Muscle of leg (tissue), 11 donors: ENCODE results near the gene ROS1. TPM values are rescaled to one million over a fixed set of nuclear protein-coding genes. Genes with fewer than 3 reads are reported as not detected.

Experiments used
- DNase-seq: peaks from one replicate; pipeline ENCODE4 v3.0.0; 2013
- H3K27ac ChIP-seq: one replicate; pipeline ENCODE4 v1.5.1; 2013; ENCODE audit warnings: mild to moderate bottlenecking, low read length, control low read depth
- H3K27me3 ChIP-seq: one replicate; pipeline ENCODE4 v1.6.1; 2013; ENCODE audit warnings: low read length; ENCODE audit not compliant: control insufficient read depth, insufficient read depth
- H3K36me3 ChIP-seq: one replicate; pipeline ENCODE4 v1.6.1; 2013; ENCODE audit warnings: low read length; ENCODE audit not compliant: control insufficient read depth, insufficient read depth
- H3K4me1 ChIP-seq: one replicate; pipeline ENCODE4 v1.6.1; 2013; ENCODE audit warnings: low read length; ENCODE audit not compliant: control insufficient read depth, insufficient read depth
- H3K4me3 ChIP-seq: one replicate; pipeline ENCODE4 v1.5.1; 2013; ENCODE audit warnings: low read length, control low read depth
- H3K9me3 ChIP-seq: replicated peaks from 2 replicates; pipeline ENCODE4 v1.6.1; 2013; ENCODE audit warnings: low read depth, low read length; ENCODE audit not compliant: control insufficient read depth
- WGBS: methylation state at CpG from one replicate; pipeline ENCODE4 v1.1.5; 2013; ENCODE audit warnings: missing lambda C conversion rate; ENCODE audit not compliant: insufficient coverage; 5-methylcytosine and 5-hydroxymethylcytosine counted together
- polyA plus RNA-seq, 8 donors: library from polyadenylated mRNA; unstranded; fragments of 120-200 nt; gene quantifications; one replicate each; pipeline versions ENCODE4 v1.2.1 to v1.2.3, GENCODE V29; 2013; ENCODE audit warnings: inconsistent platforms in 1 of 8, low replicate concordance in 1 of 8; ENCODE audit not compliant: insufficient read length in 8 of 8, insufficient read depth in 1 of 8
- total RNA-seq: library from RNA; stranded (reverse); fragments of 120-200 nt; gene quantifications from one replicate; pipeline ENCODE4 v1.2.4, GENCODE V29; 2013

Gene ROS1
- total and polyA plus RNA-seq, 9 donors, result 0.04 to 0.50 (median 0.16) TPM

- Histone ChIP-seq H3K9me3 (no peaks in the 10 kb centered on the region), H3K27me3 (peaks cover 56% of the 10 kb centered on the region), H3K36me3 (peaks cover 16% of the 10 kb centered on the region), H3K4me3 (peak overlapping the region; percentile 78), H3K4me1 (peaks cover 33% of the 10 kb centered on the region), H3K27ac (peak overlapping the region; percentile 74)
- no peak for DNase-seq
- 0% methylated on average over 1 of the region's 8 CpGs for WGBS
Measured at GRCh38 chr6:117269638-117270054, 156.1 kb downstream of the ROS1 start.

GRCh38 chr6:117268924-117269323, 156.8 kb downstream of the ROS1 start:
- Histone ChIP-seq H3K4me3 (peak overlapping the region; percentile 78), H3K27me3 (peaks cover 63% of the 10 kb centered on the region), H3K27ac (peak overlapping the region; percentile 74), H3K4me1 (peaks cover 38% of the 10 kb centered on the region), H3K9me3 (no peaks in the 10 kb centered on the region), H3K36me3 (peaks cover 16% of the 10 kb centered on the region)
- no CpG with 5 or more reads among the region's 1 CpG for WGBS
- DNase-seq, result no peak

DNA sequence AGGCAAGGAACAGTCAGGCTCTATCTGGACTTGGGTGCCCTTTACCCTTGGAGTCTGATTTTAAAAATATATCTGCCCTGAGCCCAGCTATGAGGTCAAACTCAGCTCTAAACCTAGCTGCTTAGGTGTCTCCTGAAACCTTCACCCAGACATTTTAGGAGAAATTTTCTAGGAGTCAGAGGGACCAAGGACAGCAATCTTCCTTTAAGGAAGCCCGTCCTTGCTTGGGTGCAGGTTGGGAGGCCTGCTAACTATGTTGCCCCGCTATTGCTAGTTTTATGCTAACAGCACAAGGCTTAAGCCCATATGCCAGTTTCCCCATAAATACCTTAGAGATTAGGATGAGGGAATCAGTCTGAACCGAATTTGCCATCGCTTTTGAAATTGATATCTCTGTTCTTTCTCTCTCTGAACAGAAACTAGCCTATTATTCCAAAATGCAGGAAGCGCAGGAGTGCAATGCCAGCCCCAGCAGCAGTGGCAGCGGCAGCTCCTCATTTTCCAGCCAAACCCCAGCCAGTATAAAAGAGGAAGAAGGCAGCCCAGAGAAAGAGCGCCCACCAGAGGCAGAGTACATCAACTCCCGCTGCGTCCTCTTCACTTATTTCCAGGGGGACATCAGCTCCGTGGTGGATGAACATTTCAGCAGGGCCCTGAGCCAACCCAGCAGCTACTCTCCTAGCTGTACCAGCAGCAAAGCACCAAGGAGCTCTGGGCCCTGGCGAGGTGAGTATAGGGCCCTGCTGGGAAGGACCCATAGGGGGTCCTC, 157.8 kb downstream of the ROS1 start:
- peak; percentile 66 for DNase-seq
- H3K36me3 ChIP-seq, result peaks cover 16% of the 10 kb centered on the region
- H3K4me1 ChIP-seq, result peaks cover 34% of the 10 kb centered on the region
- peak overlapping the region; percentile 90 for H3K27ac ChIP-seq
- H3K4me3 ChIP-seq, result peak overlapping the region; percentile 78
- 6% methylated on average over 4 of the region's 11 CpGs for WGBS
- H3K9me3 ChIP-seq, result no peaks in the 10 kb centered on the region
- peaks cover 71% of the 10 kb centered on the region for H3K27me3 ChIP-seq

DNA sequence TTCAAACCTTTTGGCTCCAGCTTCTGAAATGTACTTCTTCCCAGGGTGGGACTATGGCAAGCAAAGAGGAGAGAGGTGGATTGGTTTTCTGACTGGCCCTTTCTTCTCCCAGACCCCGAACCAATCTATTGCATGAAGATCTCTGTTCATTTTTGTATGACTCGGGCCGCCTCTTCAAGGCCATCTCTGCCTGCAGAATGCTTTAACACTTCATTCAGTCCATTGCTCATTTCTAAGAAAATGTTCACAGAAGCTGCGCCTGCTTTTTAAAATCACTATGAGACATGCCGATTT, 158.7 kb downstream of the ROS1 start:
- no peak for DNase-seq
- Histone ChIP-seq H3K36me3 (peaks cover 12% of the 10 kb centered on the region), H3K4me1 (peaks cover 28% of the 10 kb centered on the region), H3K4me3 (peak overlapping the region; percentile 78), H3K9me3 (no peaks in the 10 kb centered on the region), H3K27me3 (peaks cover 66% of the 10 kb centered on the region), H3K27ac (peak overlapping the region; percentile 90)
- 21% methylated on average over 3 of the region's 5 CpGs for WGBS

GRCh38 chr6:117266257-117267053, 159.3 kb downstream of the ROS1 start:
- Histone ChIP-seq H3K9me3 (no peaks in the 10 kb centered on the region), H3K4me3 (peak overlapping the region; percentile 78), H3K36me3 (peaks cover 11% of the 10 kb centered on the region), H3K27me3 (peaks cover 66% of the 10 kb centered on the region), H3K27ac (peak overlapping the region; percentile 90), H3K4me1 (peaks cover 28% of the 10 kb centered on the region)
- 0% methylated on average over 1 of the region's 16 CpGs for WGBS
- no peak for DNase-seq

DNA sequence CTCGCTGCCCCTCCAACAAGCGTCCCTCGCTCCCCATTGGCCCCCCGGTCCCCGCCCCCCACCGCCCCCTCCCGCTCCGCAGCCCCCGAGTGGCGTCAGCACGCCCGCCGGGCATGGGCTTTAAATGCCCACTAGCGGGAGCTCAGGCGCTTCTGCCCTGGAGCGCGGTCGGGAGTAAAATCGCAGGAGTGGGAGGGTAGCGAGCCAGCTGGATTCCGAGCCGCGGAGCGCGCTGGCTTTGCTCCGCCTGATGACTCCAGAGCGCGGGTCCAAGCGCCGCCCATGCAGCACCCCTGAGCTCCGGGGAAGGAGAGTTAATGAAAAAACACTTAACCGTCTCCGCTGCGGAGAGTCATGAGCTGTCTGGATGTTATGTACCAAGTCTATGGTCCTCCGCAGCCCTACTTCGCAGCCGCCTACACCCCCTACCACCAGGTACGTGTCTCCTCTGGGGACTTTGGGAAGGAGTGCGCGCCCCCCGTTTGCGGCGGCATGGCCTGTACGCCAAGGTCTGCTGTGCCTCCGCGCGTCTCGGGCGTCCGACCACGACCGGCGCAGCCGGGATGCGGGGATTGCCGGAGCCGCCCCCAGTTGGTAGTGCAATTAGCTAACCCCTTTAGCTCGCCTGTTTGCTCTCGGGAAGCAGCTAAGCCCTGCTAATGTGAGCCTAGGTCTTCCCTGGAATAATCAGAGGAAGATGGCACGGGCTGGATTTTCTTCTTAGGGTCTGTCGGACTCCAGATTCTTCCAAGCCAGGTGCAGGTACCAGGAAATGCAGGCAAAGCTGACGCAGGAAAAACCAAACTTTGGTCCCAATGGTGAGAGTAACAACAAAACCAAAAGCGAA, 160.1 kb downstream of the ROS1 start, which contains the start of gene VGLL2:
TSS of gene VGLL2 (plus strand) at position 149 of the 847 bp plus-strand sequence. CDS start at position 355, 206 bp downstream.
- H3K9me3 ChIP-seq, result no peaks in the 10 kb centered on the region
- DNase-seq, result peak; percentile 88
- H3K27ac ChIP-seq, result peak within 1 kb of the TSS; percentile 90
- 0% methylated on average over 48 of the region's 63 CpGs for WGBS
- peaks cover 10% of the 10 kb centered on the region for H3K36me3 ChIP-seq
- peaks cover 61% of the 10 kb centered on the region for H3K27me3 ChIP-seq
- H3K4me3 ChIP-seq, result peak within 1 kb of the TSS; percentile 78
- peaks cover 26% of the 10 kb centered on the region for H3K4me1 ChIP-seq

GRCh38 chr6:117264692-117265409, 160.9 kb downstream of the ROS1 start:
- Histone ChIP-seq H3K9me3 (no peaks in the 10 kb centered on the region), H3K27me3 (peaks cover 55% of the 10 kb centered on the region), H3K4me3 (peak overlapping the region; percentile 78), H3K27ac (peak overlapping the region; percentile 90), H3K4me1 (peaks cover 21% of the 10 kb centered on the region), H3K36me3 (peaks cover 6% of the 10 kb centered on the region)
- no peak for DNase-seq
- under 1% methylated on average over 36 of the region's 39 CpGs for WGBS

- WGBS, result 0% methylated on average over 1 of the region's 8 CpGs
- H3K9me3 ChIP-seq, result no peaks in the 10 kb centered on the region
- H3K36me3 ChIP-seq, result peaks cover 6% of the 10 kb centered on the region
- H3K27me3 ChIP-seq, result peaks cover 53% of the 10 kb centered on the region
- peak overlapping the region; percentile 78 for H3K4me3 ChIP-seq
- H3K27ac ChIP-seq, result peak overlapping the region; percentile 90
- no peak for DNase-seq
- peaks cover 21% of the 10 kb centered on the region for H3K4me1 ChIP-seq
Measured at GRCh38 chr6:117264369-117264691, 161.4 kb downstream of the ROS1 start.

GRCh38 chr6:117263353-117263927, 162.3 kb downstream of the ROS1 start:
- Histone ChIP-seq H3K4me3 (no peak overlapping the region), H3K9me3 (no peaks in the 10 kb centered on the region), H3K27me3 (peaks cover 48% of the 10 kb centered on the region), H3K4me1 (peaks cover 19% of the 10 kb centered on the region), H3K36me3 (peaks cover 2% of the 10 kb centered on the region), H3K27ac (no peak overlapping the region)
- 12% methylated on average over 21 of the region's 27 CpGs for WGBS
- no peak for DNase-seq
